H1 (cell line): ENCODE data around the gene PKIB.

ENCODE experiments used
- ATF3 ChIP-seq: IDR thresholded peaks from 2 replicates; pipeline ENCODE4 v1.6.1; 2011; ENCODE audit warnings: low read depth, mild to moderate bottlenecking, low read length; ENCODE audit not compliant: insufficient read depth
- CHD2 ChIP-seq: IDR thresholded peaks from 2 replicates; pipeline ENCODE4 v1.6.1; 2012; ENCODE audit warnings: low read length, improper control_type of control experiment
- CTCF ChIP-seq, 3 experiments: IDR thresholded peaks; 1 replicate in 2 of 3; 2 replicates in 1 of 3; pipeline versions ENCODE4 v1.5.1 to v1.6.1; 2011; ENCODE audit warnings: low read length in 3 of 3, mild to moderate bottlenecking in 3 of 3, inconsistent platforms in 2 of 3, low read depth in 1 of 3, moderate library complexity in 1 of 3; ENCODE audit not compliant: insufficient read depth in 1 of 3; ENCODE audit errors: control extremely low read depth in 1 of 3
- EZH2 ChIP-seq: fragments of 200-600 bp; sonication (generic); IDR thresholded peaks from 2 replicates; pipeline ENCODE4 v1.7.1; 2012; ENCODE audit warnings: low read depth, mild to moderate bottlenecking, moderate library complexity, low read length, inconsistent platforms; ENCODE audit not compliant: severe bottlenecking
- GABPA ChIP-seq: IDR thresholded peaks from 2 replicates; pipeline ENCODE4 v1.6.1; 2011; ENCODE audit warnings: mild to moderate bottlenecking, low read length, moderate library complexity, borderline replicate concordance; ENCODE audit not compliant: insufficient read depth
- POLR2A ChIP-seq, 2 experiments: IDR thresholded peaks; 1 replicate in 1 of 2; 2 replicates in 1 of 2; pipeline ENCODE4 v1.6.1; 2011; ENCODE audit warnings: low read depth in 2 of 2, low read length in 2 of 2, mild to moderate bottlenecking in 2 of 2; ENCODE audit errors: control extremely low read depth in 1 of 2
- RXRA ChIP-seq: IDR thresholded peaks from 2 replicates; pipeline ENCODE4 v1.6.1; 2011; ENCODE audit warnings: low read depth, mild to moderate bottlenecking, low read length, moderate library complexity; ENCODE audit not compliant: insufficient read depth
- SP4 ChIP-seq: IDR thresholded peaks from 2 replicates; pipeline ENCODE4 v1.6.1; 2012; ENCODE audit warnings: low read length, inconsistent platforms
- SUZ12 ChIP-seq: fragments of 200-600 bp; sonication (generic); IDR thresholded peaks from 2 replicates; pipeline ENCODE4 v1.6.1; 2012; ENCODE audit warnings: mild to moderate bottlenecking, inconsistent platforms, low read length, moderate library complexity, mixed read lengths
- TAF1 ChIP-seq: IDR thresholded peaks from 2 replicates; pipeline ENCODE4 v1.6.1; 2011; ENCODE audit warnings: mild to moderate bottlenecking, low read depth, low read length
- YY1 ChIP-seq: IDR thresholded peaks from 2 replicates; pipeline ENCODE4 v1.6.1; 2011; ENCODE audit warnings: low read depth, mild to moderate bottlenecking, low read length

GRCh38 chr6:122614303-122614702 lies 4.1 kb downstream of the PKIB start:
- TF ChIP-seq GABPA (no peak), RXRA (no peak), CTCF (IDR thresholded peaks at IDR 0.05; ENCODE audit: control extremely low read depth in 1 of 3, insufficient read depth in 1 of 3, low read depth in 1 of 3, low read length in 3 of 3) (no peak), YY1 (no peak), SP4 (no peak), CHD2 (no peak), ATF3 (no peak), EZH2 (no peak), TAF1 (no peak), SUZ12 (no peak), POLR2A (IDR thresholded peaks at IDR 0.05; ENCODE audit: control extremely low read depth in 1 of 2, low read depth in 2 of 2, low read length in 2 of 2) (no peak)
